OCI-LY3 (cell line): ENCODE data around the gene KMO.

Experiments
- H2AFZ ChIP-seq: fragments of 200-600, 300-600 bp; shearing (Covaris generic); 2 replicates; pipeline ENCODE4 v1.6.0; 2014; ENCODE audit warnings: antibody characterized with exemption, low read depth, low read length
- H3K27ac ChIP-seq: fragments of 200-600, 300-600 bp; sonication (generic); 2 replicates; pipeline ENCODE4 v1.5.1; 2014; ENCODE audit warnings: mild to moderate bottlenecking, low read length, moderate library complexity, mixed read lengths
- H3K27me3 ChIP-seq: fragments of 200-600, 300-600 bp; sonication (generic); 2 replicates; pipeline ENCODE4 v1.6.1; 2014; ENCODE audit warnings: low read depth, low read length, mixed read lengths
- H3K36me3 ChIP-seq: fragments of 200-600, 300-600 bp; sonication (generic); replicated peaks from 2 replicates; pipeline ENCODE3; 2014; ENCODE audit warnings: low read depth, low read length, mixed read lengths
- H3K4me1 ChIP-seq: fragments of 300-600, 200-600 bp; sonication (generic); 2 replicates; pipeline ENCODE4 v1.6.1; 2014; ENCODE audit warnings: low read length, mixed read lengths
- H3K4me2 ChIP-seq: fragments of 200-600, 300-600 bp; sonication (generic); 2 replicates; pipeline ENCODE4 v1.6.1; 2014; ENCODE audit warnings: low read length, mixed read lengths
- H3K4me3 ChIP-seq: fragments of 300-600, 200-600 bp; sonication (generic); 2 replicates; pipeline ENCODE4 v1.5.1; 2014; ENCODE audit warnings: antibody characterized with exemption, mild to moderate bottlenecking, low read length, moderate library complexity
- H3K79me2 ChIP-seq: fragments of 300-600, 200-600 bp; shearing (Covaris generic); 2 replicates; pipeline ENCODE4 v1.6.1; 2014; ENCODE audit warnings: mild to moderate bottlenecking, low read length, mixed read lengths
- H3K9ac ChIP-seq: fragments of 300-600, 200-600 bp; shearing (Covaris generic); 2 replicates; pipeline ENCODE4 v1.6.0; 2014; ENCODE audit warnings: mild to moderate bottlenecking, low read length, moderate library complexity
- H3K9me3 ChIP-seq: fragments of 200-600, 300-600 bp; shearing (Covaris generic); 2 replicates; pipeline ENCODE4 v1.6.1; 2014; ENCODE audit warnings: low read length, mixed read lengths; ENCODE audit not compliant: insufficient read depth
- H4K20me1 ChIP-seq: fragments of 200-600, 300-600 bp; sonication (generic); 2 replicates; pipeline ENCODE4 v1.6.1; 2016; ENCODE audit warnings: low read length, mixed read lengths; ENCODE audit not compliant: insufficient read depth
- CTCF ChIP-seq: fragments of 200-600, 300-600 bp; sonication (generic); IDR thresholded peaks from 2 replicates; pipeline ENCODE4 v1.5.1; 2014; ENCODE audit warnings: antibody characterized with exemption, low read length, low read depth
- EZH2phosphoT487 ChIP-seq: fragments of 200-600 bp; shearing (Covaris generic); IDR thresholded peaks from 2 replicates; pipeline ENCODE4 v1.6.1; 2018; ENCODE audit warnings: antibody characterized with exemption, mixed run types, low read depth

KMO gene

DNA sequence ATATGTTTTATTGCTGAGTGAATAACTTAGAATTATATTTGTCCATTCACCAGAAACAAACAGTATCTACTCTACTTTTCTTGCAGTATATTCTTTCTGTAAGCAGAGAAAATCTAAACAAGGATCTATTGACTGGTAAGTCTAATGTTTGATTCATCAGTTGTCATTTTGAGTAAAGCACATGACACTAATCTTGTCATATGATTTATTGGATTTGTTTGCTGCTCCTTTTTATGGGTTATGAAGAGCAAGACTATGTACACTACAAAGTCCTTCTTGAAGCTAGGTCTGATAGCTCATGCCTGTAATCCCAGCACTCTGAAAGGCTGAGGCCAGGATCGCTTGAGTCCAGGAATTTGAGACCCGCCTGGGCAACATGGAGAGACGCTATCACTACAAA lies 23.3 kb downstream of the KMO start:
- Histone ChIP-seq H3K27ac (no peak overlapping the region), H3K79me2 (no peaks in the 10 kb centered on the region), H3K4me3 (no peak overlapping the region), H3K27me3 (no peaks in the 10 kb centered on the region), H3K4me1 (peaks cover 17% of the 10 kb centered on the region), H3K4me2 (no peak overlapping the region), H3K9me3 (no peaks in the 10 kb centered on the region), H4K20me1 (no peaks in the 10 kb centered on the region), H3K36me3 (no peaks in the 10 kb centered on the region), H2AFZ (no peak overlapping the region), H3K9ac (no peak overlapping the region)
- TF ChIP-seq CTCF (no peak), EZH2phosphoT487 (no peak)

DNA sequence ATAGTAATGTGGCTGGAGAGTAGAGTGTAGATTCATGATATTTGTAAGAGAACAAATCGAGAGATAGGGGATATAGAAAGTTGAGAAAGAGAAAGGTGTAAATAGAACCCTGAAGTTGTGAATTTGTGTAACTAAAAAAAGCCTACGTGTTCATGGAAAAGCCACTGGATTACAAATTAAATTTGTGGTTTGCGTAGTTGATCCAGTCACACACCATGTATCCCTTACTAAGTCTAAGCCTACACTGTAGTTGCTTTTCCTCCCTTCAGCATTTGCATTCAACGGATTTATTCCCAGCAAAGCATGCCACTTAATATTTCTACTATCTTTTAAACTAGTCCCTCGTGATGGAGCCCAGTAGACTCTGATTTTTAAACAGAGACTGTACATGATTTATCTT lies 24.9 kb downstream of the KMO start:
- Histone ChIP-seq H3K27me3 (no peaks in the 10 kb centered on the region), H3K9me3 (no peaks in the 10 kb centered on the region), H3K4me2 (no peak overlapping the region), H3K9ac (no peak overlapping the region), H3K4me1 (peaks cover 8% of the 10 kb centered on the region), H2AFZ (no peak overlapping the region), H3K36me3 (no peaks in the 10 kb centered on the region), H4K20me1 (no peaks in the 10 kb centered on the region), H3K27ac (no peak overlapping the region), H3K79me2 (no peaks in the 10 kb centered on the region), H3K4me3 (no peak overlapping the region)
- no peak for TF ChIP-seq EZH2phosphoT487
- no peak for TF ChIP-seq CTCF

DNA sequence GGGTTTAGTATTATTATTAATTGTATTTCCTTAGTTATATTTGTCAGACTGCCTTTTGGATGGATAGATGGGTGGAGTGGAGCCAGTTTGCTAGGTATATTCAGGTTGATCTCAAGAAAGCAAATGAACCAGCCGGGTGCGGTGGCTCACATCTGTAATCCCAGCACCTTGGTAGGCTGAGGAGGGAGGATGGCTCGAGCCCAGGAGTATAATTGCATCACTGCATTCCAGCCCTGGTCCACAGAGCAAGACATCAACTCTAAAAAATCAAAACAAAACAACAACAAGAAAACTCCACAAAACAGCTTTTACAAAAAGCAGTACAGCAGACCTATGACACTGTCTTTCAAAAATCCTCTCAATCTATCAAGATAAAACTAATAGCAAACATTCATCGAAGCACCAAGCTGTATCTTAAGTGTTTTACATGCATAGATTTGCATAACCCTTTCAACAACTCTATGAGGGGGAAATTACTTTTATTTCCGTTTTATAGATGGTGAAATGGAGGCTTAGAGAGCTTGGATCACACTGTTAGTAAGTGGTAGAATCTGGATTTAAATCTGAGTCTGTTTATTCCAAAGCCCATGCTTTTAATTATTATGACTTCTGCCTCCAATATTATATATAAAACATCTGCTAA lies 25.5 kb downstream of the KMO start:
- Histone ChIP-seq H3K36me3 (no peaks in the 10 kb centered on the region), H3K79me2 (no peaks in the 10 kb centered on the region), H3K27me3 (no peaks in the 10 kb centered on the region), H4K20me1 (no peaks in the 10 kb centered on the region), H3K4me2 (no peak overlapping the region), H3K27ac (no peak overlapping the region), H3K9me3 (no peaks in the 10 kb centered on the region), H2AFZ (no peak overlapping the region), H3K9ac (no peak overlapping the region), H3K4me1 (peaks cover 3% of the 10 kb centered on the region), H3K4me3 (no peak overlapping the region)
- TF ChIP-seq CTCF = no peak
- no peak for TF ChIP-seq EZH2phosphoT487

GRCh38 chr1:241560146-241560848 lies 28.1 kb downstream of the KMO start:
- Histone ChIP-seq H3K9me3 (no peaks in the 10 kb centered on the region), H3K27me3 (no peaks in the 10 kb centered on the region), H3K27ac (no peak overlapping the region), H3K36me3 (no peaks in the 10 kb centered on the region), H3K4me1 (no peaks in the 10 kb centered on the region), H4K20me1 (no peaks in the 10 kb centered on the region), H3K9ac (no peak overlapping the region), H2AFZ (no peak overlapping the region), H3K4me2 (no peak overlapping the region), H3K4me3 (no peak overlapping the region), H3K79me2 (no peaks in the 10 kb centered on the region)
- TF ChIP-seq CTCF (no peak), EZH2phosphoT487 (no peak)
